Ecto neural progenitor cell (in vitro differentiated cells): ENCODE data around the gene KRTAP5-1.
"Not testable (repeated sequence)": the region's sequence is repeated elsewhere in the genome, so short reads cannot be mapped to it uniquely, and the experiment has no call there.

Experiments used
- DNase-seq: peaks from one replicate; pipeline ENCODE4 v3.0.0-alpha.2; 2018; ENCODE audit warnings: low spot score

Gene KRTAP5-1

DNA sequence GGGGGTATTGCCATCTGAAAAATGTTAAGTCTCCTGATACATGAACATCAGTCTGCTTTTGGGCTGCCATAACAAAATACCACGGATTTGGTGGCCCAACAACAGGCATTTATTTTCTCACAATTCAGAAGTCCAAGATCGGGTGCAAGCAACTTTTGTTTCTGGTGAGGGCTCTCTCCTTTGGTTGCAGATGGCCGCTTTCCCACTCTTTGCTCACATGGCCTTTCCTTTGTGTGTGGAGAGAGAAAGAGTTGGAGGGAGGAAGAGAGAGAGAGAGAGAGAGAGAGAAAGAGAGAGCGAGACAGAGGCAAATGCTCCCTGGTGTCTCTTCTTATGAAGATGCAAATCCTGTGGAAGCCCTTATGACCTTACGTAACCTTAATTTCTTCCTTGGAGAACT is 15.5 kb upstream of the KRTAP5-1 start:
- DNase-seq = no peak

DNA sequence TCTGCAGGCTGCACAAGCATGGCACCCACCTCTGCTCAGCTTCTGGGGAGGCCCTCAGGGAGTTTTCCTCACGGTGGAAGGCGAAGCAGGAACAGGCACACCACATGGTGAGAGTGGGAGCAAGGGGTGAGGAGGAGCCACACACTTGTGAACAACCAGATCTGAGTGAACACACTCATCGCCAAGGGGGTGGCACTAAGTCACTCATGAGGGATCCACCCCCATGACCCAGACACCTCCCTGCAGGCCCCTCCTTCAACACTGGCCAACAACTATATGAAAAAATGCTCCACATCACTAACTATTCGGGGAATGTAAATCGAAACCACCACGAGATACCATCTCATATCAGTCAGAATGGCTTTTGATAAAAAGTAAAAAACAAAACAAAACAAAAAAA is 13.7 kb upstream of the KRTAP5-1 start:
- DNase-seq = no peak

DNA sequence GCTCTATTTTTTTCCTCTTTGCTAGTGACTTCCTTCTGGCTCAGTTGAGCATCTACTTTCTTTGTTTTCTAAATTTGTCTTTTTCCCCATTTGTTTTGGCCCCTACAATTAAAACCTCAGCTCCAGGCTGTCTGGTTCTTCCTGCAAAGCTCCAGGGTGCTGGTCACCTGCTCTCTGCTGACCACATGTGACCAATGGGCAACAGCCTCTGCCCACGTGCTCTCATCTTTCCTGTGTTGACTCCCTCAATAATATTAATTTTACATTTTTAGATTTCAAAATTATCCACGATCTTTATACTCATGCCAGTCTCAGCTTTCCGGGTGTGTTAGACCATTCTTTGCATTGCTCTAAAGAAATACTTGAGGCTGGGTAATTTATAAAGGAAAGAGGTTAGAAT is 13.3 kb upstream of the KRTAP5-1 start:
- not testable (repeated sequence) for DNase-seq

- DNase-seq = no peak
Observed at GRCh38 chr11:1597994-1598380, 12.9 kb upstream of the KRTAP5-1 start, which contains the start of gene KRTAP5-2. Gene KRTAP5-2 (minus strand): TSS chr11:1598294. CDS start chr11:1598250, 44 bp downstream.

DNA sequence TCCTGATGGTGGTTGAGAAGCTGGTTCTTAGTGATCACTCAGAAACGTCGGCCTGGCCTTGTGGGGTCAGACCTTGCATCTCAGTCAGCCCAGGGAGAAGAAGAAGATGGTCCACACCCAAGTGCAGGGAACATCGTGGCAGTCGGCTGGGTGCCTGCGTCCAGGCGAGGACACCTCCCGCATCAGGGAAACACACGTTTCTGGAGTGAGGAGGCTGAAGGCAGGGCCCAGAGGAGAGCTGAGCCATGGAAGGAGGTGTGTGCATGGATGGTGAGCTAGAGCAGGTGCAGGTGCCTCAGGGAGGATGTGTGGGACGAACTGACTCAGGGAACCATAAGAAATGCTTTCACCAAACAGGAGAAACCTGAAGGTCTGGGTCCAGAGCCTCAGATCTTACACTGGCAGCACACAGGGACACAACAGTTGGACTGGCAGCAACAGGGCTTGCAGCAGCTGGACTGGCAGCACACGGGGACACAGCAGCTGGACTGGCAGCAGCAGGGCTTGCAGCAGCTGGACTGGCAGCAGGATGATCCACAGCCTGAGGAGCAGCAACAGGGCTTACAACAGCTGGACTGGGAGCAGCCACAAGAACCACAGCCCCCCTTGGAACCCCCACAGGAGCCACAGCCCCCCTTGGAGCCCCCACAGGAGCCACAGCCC is 12.4 kb upstream of the KRTAP5-1 start:
- no peak for DNase-seq

DNA sequence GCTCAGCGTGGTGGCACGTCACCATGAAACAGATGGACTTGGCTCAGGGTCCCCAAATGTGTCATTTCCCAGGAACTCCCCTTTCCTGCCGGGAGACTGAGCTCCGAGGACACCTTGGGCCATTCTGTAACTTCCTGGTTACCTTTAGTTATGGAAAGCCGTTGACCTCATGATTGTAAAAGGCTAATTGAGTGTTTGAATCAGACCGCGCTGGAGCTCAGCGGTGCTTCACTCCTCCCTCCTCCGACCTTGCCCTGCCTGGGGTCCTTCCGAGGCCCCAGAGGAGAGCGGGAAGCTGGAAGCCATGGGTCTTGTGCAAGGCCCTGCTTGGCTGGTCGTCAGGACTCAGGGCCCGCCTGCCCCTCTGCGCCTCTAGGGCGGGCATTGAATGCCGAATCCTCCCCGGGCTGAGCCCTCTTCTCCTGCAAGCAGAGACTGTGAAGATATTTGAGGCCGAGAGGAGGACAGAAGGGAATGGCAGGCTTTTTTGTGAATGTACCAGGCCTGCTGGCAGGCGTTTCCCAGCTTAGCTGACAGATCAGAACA is 11.6 kb upstream of the KRTAP5-1 start:
- DNase-seq = not testable (repeated sequence)

DNA sequence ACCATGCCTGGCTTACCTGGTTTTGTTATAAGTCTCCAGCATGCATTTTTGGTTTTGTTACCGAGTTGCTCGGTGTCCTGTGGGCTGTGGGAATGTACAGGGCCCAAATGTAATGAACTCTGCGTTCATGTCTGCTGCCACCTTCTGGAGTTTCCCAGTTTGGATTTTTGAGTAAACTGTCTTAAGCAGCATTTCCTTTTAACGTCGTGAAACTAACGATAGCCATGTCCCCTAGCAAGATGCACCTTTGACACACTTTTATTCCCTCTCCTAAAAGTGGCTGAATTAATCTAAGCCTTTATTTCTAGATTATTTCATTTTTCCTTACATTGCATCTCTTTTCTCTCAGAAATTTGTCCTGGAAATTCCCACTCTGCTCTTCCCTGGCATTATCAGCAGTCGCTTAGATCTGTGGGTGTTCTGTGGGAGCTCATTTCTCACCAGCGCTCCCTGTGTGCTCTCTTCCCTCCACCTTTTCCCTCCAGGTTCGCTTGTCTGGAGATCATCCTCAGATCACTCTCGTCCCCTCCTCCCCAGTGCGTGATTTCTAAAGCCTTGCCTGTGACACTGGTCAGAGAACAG is 11.0 kb upstream of the KRTAP5-1 start:
- DNase-seq = not testable (repeated sequence)

GRCh38 chr11:1592628-1593027 is 7.5 kb upstream of the KRTAP5-1 start:
- DNase-seq = no peak

- DNase-seq = no peak
Observed at GRCh38 chr11:1589996-1590395, 4.9 kb upstream of the KRTAP5-1 start.

DNA sequence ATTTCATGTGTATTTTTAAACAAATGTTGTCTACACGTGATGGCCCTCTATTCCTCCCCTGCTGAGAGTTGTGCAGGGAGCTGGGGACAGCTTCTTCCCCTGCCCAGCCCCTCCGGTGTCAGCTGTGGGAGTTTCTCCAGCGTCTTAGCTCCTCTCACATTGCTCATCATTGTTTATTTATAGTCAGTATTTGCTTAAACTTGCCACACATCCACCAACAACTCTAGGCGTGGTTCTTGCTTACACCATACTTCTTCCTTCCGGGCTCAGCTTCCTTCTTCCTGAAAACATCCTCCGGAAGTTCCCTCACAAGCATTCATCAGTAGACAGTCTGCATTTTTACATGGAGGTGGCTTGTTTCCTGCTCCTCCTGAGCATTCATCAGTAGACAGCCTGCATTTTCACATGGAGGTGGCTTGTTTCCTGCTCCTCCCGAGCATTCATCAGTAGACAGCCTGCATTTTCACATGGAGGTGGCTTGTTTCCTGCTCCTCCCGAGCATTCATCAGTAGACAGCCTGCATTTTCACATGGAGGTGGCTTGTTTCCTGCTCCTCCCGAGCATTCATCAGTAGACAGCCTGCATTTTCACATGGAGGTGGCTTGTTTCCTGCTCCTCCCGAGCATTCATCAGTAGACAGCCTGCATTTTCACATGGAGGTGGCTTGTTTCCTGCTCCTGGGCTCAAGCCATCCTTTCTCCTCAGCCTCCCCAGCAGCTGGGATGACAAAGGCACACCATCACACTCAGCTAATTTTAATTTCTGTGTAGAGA is 4.3 kb upstream of the KRTAP5-1 start:
- not testable (repeated sequence) for DNase-seq

- DNase-seq = no peak
Observed at GRCh38 chr11:1586699-1587098, 1.6 kb upstream of the KRTAP5-1 start.

DNA sequence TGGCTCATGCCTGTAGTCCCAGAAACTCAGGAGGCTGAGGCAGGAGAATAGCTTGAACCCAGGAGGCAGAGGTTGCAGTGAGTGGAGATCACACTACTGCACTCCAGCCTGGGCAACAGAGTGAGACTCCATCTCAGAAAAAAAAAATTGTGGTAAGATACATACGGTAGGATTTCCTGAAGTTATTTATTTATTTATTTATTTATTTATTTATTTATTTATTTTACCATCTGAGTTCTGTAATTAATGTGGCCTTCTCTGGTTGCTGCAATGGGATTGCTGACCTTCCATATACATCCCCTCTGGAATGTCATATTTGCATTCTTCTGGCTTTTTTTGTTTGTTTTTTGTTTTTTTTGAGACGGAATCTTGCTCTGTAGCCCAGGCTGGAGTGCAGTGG is 2.2 kb downstream of the KRTAP5-1 start:
- not testable (repeated sequence) for DNase-seq

DNA sequence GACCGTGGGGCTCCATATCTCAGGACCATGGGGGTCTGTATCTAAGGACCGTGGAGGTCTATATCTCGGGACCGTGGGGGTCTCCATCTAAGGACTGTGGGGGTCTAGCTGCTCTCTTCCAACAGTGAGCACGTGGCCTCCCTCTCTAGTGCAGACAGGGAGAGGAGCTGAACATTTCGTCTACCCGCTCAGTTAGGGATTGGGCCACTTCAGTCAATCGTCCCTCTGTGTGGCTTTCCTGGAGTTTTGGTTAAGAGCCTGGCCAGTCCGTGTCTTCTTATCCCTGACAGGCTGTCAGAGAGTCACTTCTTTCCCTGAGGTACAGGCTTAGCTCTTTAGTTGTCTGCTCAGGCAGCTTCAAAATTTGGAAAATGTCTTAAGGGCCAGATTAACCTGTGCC is 3.1 kb downstream of the KRTAP5-1 start:
- no peak for DNase-seq

GRCh38 chr11:1576825-1577224 is 8.3 kb downstream of the KRTAP5-1 start:
- DNase-seq = no peak

- not testable (repeated sequence) for DNase-seq
Observed at GRCh38 chr11:1575756-1576155, 9.3 kb downstream of the KRTAP5-1 start.

GRCh38 chr11:1574933-1575242 is 10.2 kb downstream of the KRTAP5-1 start:
- no peak for DNase-seq

GRCh38 chr11:1574238-1574932 is 10.7 kb downstream of the KRTAP5-1 start:
- peak; percentile 75 for DNase-seq

- DNase-seq = no peak
Observed at GRCh38 chr11:1573903-1574237, 11.2 kb downstream of the KRTAP5-1 start.

DNA sequence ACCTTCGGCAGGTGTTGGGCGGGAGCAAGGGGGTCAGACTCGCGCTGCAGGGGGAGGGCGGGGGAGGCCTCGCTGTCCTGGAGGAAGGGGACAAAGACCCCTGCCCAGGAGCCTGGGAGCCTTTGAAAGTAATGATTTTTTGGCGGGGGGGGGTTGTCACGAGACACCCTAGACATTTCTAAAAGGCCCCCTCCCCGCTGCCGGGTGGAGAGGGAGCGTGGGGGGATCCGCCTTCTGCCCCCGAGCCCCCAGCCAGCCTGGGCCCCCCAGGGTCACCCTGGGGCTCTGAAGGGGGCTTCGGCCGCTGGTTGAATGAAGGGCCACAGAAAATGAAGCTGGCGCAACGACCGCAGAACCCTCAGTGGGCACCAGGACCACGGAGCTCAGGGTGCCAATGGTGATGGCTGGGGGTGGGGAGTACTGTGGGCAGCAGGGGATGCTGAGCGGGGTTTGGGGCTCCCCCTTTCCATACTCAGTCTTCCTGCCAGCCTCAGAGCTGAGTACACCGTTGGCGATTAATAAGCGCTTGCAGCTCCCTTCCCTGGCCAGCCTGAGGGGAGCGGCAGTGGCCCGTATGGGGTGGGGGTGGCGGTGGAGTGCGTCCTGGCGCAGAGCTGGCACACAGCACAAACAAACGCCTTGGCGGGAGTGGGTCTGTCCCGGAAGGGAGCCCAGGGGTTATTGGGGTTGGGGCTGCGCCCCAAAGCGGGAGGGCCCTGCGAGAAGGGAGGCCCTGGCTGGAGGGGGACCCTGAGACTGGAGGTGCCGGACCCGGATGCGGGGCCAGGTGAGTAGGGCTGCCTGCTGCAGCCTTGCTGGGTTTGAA is 11.8 kb downstream of the KRTAP5-1 start:
- peak; percentile 59 for DNase-seq

GRCh38 chr11:1572197-1573076 is 12.6 kb downstream of the KRTAP5-1 start, which contains the start of gene DUSP8:
Gene DUSP8 (minus strand): TSS chr11:1572271. CDS start chr11:1565826, 6,445 bp downstream.
- DNase-seq = peak; percentile 91
